RWPE2 (cell line): ENCODE data around the gene RABGAP1.
A peak's percentile ranks its signal among the peaks of the same experiment; 100 is the strongest.

Source experiments
- ATAC-seq: fragments of 200-7000 bp; cut with Tn5 transposase; 3 replicates; pipeline ENCODE4 v1.9.1; 2021; ENCODE audit warnings: low read depth
- DNase-seq: peaks from one replicate; pipeline ENCODE4 v3.0.0-alpha.2; 2020; ENCODE audit warnings: low spot score
- H3K27ac ChIP-seq: fragments of 450-650 bp; 2 replicates; pipeline ENCODE4 v1.5.1; 2017; ENCODE audit warnings: mild to moderate bottlenecking; ENCODE audit not compliant: poor library complexity, severe bottlenecking
- H3K27me3 ChIP-seq: fragments of 250-450 bp; sonication (Bioruptor Pico); 2 replicates; pipeline ENCODE4 v1.5.1; 2021; ENCODE audit warnings: mild to moderate bottlenecking, moderate library complexity; ENCODE audit not compliant: insufficient read depth, poor library complexity, severe bottlenecking
- H3K36me3 ChIP-seq: fragments of 250-450 bp; sonication (Bioruptor Pico); 2 replicates; pipeline ENCODE4 v1.5.1; 2020; ENCODE audit warnings: low read depth, mild to moderate bottlenecking, moderate library complexity
- H3K4me1 ChIP-seq: fragments of 250-450 bp; sonication (Bioruptor Pico); 2 replicates; pipeline ENCODE4 v1.5.1; 2021; ENCODE audit warnings: mild to moderate bottlenecking, moderate library complexity; ENCODE audit not compliant: insufficient read depth, poor library complexity, severe bottlenecking
- H3K4me3 ChIP-seq: fragments of 250-450 bp; sonication (Bioruptor Pico); 2 replicates; pipeline ENCODE4 v1.5.1; 2021; ENCODE audit warnings: mild to moderate bottlenecking, moderate library complexity; ENCODE audit not compliant: severe bottlenecking
- H3K9me3 ChIP-seq: fragments of 250-450 bp; sonication (Bioruptor Pico); 2 replicates; pipeline ENCODE4 v1.5.1; 2021; ENCODE audit warnings: mild to moderate bottlenecking, moderate library complexity; ENCODE audit not compliant: severe bottlenecking
- CTCF ChIP-seq: fragments of 450-650 bp; IDR thresholded peaks from one replicate; pipeline ENCODE4 v1.5.1; 2017; ENCODE audit warnings: mild to moderate bottlenecking, moderate library complexity; ENCODE audit not compliant: poor library complexity, severe bottlenecking

RABGAP1 gene

GRCh38 chr9:122940749-122941581 lies at the start of gene RABGAP1:
Gene RABGAP1, plus strand, starts transcription at chr9:122941020. Its CDS starts 16,040 bp downstream, at chr9:122957060.
- no peaks in the 10 kb centered on the region for H3K9me3 ChIP-seq
- peak within 1 kb of the TSS; percentile 56 for H3K27ac ChIP-seq
- ATAC-seq (peak; percentile 97), DNase-seq (peak; percentile 99)
- peak within 1 kb of the TSS; percentile 92 for H3K4me3 ChIP-seq
- no peak for TF ChIP-seq CTCF
- H3K36me3 ChIP-seq, result peaks cover 31% of the 10 kb centered on the region
- peaks cover 8% of the 10 kb centered on the region for H3K4me1 ChIP-seq
- no peaks in the 10 kb centered on the region for H3K27me3 ChIP-seq

GRCh38 chr9:122897969-122898368 lies 42.9 kb upstream of the RABGAP1 start:
- H3K27ac ChIP-seq, result peak overlapping the region; percentile 38
- peak; percentile 61; the same call in 1 of the 3 replicates for ATAC-seq

GRCh38 chr9:122900791-122901190 lies 40.0 kb upstream of the RABGAP1 start:
- ATAC-seq, result peak; percentile 18; the same call in 1 of the 3 replicates

More at GRCh38 chr9:122897969-122898368, 42.9 kb upstream of the RABGAP1 start:
- no peaks in the 10 kb centered on the region for H3K27me3 ChIP-seq
- H3K4me1 ChIP-seq, result peaks cover 32% of the 10 kb centered on the region
- DNase-seq, result no peak
- H3K9me3 ChIP-seq, result no peaks in the 10 kb centered on the region
- TF ChIP-seq CTCF, result no peak
- no peak overlapping the region for H3K4me3 ChIP-seq
- peaks cover 75% of the 10 kb centered on the region for H3K36me3 ChIP-seq

GRCh38 chr9:122904466-122904822 lies 36.4 kb upstream of the RABGAP1 start:
- Histone ChIP-seq H3K27ac (peak overlapping the region; percentile 68), H3K4me3 (peak overlapping the region; percentile 97), H3K9me3 (no peaks in the 10 kb centered on the region), H3K27me3 (no peaks in the 10 kb centered on the region), H3K4me1 (peaks cover 16% of the 10 kb centered on the region), H3K36me3 (peaks cover 29% of the 10 kb centered on the region)
- no peak for TF ChIP-seq CTCF
- peak; percentile 56 for ATAC-seq
- no peak for DNase-seq

More at GRCh38 chr9:122900791-122901190, 40.0 kb upstream of the RABGAP1 start:
- DNase-seq, result no peak
- H3K4me3 ChIP-seq, result peak overlapping the region; percentile 13
- TF ChIP-seq CTCF, result no peak
- H3K27ac ChIP-seq, result peak overlapping the region; percentile 25
- H3K4me1 ChIP-seq, result peaks cover 32% of the 10 kb centered on the region
- H3K27me3 ChIP-seq, result no peaks in the 10 kb centered on the region
- H3K36me3 ChIP-seq, result peaks cover 46% of the 10 kb centered on the region
- no peaks in the 10 kb centered on the region for H3K9me3 ChIP-seq
